ENCODE data around the gene PNPO.

GRCh38 chr17:47961406-47961805 lies 20.0 kb downstream of the PNPO start:
- TF ChIP-seq, protein P1, sequence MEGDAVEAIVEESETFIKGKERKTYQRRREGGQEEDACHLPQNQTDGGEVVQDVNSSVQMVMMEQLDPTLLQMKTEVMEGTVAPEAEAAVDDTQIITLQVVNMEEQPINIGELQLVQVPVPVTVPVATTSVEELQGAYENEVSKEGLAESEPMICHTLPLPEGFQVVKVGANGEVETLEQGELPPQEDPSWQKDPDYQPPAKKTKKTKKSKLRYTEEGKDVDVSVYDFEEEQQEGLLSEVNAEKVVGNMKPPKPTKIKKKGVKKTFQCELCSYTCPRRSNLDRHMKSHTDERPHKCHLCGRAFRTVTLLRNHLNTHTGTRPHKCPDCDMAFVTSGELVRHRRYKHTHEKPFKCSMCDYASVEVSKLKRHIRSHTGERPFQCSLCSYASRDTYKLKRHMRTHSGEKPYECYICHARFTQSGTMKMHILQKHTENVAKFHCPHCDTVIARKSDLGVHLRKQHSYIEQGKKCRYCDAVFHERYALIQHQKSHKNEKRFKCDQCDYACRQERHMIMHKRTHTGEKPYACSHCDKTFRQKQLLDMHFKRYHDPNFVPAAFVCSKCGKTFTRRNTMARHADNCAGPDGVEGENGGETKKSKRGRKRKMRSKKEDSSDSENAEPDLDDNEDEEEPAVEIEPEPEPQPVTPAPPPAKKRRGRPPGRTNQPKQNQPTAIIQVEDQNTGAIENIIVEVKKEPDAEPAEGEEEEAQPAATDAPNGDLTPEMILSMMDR (conservative IDR thresholded peaks at IDR 0.05; ENCODE audit: low read length): no peak
- no peak for TF ChIP-seq EZH2phosphoT487 (IDR thresholded peaks at IDR 0.05; ENCODE audit: borderline replicate concordance, low read depth, low read length)

Data from OCI-LY7 (cell line).